NK-92 (cell line): ENCODE measurements around the gene DTX1.

ENCODE experiments used
- DNase-seq: peaks from one replicate; lab custom pipeline; 2025; ENCODE audit not compliant: unreplicated experiment; lab: John Stamatoyannopoulos, UW

DTX1 gene

DNA sequence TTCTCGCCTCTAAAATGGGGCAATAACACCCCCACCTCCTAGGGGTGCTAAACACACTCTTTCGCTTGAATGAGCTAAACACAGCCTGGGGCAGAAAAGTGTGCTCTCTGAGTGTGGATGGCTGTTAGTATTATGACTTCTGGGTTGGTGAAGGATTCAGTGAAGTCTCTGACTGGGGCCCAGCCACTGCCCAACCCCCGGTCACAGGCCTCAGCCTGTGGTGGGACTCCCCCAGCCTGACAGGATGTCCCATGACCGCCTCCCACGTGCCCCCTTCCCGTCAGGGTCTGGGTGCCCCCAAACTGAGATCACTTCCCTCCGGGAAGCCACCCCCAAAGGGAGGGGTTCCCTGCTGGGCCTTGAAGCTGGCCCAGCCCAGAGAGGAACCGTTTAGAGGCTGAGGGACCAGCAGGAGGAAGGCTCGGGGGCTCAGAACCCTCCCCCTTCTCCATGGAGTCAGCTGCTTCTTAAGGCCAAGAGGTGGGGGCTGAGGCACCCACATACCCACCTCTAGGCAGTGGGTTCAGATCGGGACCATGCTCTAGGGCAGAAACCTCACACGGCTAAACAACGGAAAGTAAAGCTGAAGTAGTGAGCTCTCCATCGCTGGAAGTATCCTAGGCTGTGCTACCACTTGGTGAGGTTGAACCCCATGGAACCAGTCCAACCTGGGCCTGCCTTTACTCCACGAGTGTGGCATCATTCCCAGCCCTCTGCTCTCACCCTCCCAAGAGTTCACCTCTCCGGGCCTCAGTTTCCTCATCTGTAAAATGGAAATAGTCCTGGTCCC lies 13.8 kb downstream of the DTX1 start:
- DNase-seq: no peak

DNA sequence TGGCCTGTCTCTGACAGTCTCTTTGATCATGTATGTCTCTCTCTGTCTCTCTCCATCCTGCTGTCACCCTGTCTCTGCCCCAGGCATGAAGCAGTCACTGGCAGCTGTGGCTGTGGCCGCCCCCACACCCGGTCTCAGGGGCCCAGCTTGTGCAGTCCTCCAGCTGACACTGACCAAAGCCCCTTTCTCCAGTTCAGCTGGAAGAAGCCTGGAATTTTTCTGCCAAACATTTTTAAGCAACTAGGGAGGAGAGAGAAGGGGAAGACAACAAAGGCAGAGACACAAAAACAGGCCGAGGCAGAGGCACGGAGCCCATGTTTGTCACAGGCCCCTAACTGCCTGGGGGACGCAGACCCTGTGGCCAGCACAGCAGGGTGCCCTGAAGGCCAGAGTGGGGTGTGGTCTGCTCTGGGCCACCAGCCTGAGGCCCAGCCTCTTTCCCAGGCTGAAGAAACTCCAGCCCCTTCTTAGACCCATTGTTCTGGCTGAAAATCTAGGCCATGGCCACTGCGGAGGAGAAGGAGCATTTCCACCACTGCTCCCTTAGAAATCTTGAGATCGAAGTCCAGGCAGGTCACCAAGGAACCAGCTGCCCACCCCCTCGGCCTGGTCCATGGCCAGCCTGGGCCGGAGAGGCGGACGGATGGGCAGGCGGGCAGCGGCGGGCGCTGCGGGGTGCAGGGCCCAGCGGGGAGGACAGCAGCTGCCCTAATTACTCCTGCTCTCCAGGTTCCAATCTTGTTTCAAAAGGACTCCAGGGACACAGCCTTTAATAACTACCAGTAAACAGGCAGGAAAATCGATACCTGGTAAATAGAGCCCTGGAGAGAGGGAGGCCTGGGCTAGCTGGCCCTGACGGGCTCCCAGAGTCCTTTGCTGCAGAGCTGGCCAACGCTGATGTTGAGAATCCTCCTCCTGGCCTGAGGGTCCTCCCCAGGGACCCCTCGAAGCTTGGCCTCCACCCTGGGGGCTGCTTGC lies 14.9 kb downstream of the DTX1 start:
- no peak for DNase-seq

- no peak for DNase-seq
Observed at GRCh38 chr12:113072136-113072535, 15.6 kb downstream of the DTX1 start.

- DNase-seq: no peak
Observed at GRCh38 chr12:113073586-113073985, 17.1 kb downstream of the DTX1 start.

DNA sequence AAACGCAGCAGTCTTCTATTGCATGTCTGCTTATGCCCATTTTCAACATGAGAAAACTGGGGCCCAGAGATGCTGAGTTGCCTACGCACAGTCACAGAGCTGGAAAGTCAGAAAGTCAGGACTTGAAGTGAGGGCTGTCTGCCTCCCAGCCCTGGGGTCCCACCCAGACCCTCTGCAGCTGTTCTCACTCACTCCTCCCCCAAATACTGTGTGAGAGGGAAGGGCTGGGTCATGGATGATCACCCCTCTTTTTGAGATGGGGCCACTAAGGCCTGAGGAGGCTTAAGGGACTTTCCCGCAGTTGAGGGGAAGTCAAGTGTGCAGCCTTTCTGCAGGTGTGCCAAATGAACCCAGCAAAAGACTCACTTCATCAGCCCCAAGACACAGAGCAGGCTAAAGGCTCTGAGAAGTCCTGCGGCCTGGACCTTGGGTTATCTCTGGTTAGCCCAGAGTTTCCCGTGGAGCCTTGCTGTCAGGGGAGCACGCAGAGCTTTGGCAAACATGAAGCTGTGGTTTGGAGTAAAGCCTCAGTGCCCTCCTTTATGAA lies 18.7 kb downstream of the DTX1 start:
- no peak for DNase-seq

DNA sequence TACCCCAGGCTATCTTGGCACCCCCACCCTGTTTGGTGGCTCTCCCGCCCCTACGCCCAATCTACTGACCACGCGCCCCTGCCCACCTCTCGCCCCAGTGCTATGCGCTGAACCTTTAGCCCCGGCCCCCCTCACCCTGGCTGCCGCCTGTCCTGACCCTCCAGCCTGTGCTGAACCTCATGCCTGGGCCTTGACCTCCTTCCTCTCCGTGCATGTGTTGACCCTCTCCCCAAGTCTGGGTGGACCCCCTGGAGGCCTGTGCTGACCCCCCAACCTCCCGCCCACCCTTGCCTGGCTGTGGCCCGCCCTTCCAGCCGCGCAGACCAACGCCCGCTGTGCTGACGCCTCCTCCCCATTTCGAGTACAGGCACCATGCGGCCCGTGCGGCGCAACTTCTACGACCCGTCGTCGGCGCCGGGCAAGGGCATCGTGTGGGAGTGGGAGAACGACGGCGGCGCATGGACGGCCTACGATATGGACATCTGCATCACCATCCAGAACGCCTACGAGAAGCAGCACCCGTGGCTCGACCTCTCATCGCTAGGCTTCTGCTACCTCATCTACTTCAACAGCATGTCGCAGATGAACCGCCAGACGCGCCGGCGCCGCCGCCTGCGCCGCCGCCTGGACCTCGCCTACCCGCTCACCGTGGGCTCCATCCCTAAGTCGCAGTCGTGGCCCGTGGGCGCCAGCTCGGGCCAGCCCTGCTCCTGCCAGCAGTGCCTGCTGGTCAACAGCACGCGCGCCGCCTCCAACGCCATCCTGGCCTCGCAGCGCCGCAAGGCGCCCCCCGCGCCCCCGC lies 20.7 kb downstream of the DTX1 start:
- DNase-seq: no peak

DNA sequence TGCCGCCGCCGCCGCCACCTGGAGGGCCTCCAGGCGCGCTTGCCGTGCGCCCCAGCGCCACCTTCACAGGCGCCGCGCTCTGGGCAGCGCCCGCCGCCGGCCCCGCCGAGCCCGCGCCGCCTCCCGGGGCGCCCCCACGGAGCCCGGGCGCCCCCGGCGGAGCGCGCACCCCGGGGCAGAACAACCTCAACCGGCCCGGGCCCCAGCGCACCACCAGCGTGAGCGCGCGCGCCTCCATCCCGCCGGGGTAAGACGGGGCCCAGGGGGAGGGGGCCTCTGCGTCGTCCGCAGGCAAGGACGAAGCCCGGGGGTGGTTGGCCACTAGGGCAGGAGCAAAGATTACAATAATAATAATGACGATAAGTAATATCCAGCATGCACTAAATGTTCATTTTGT lies 21.3 kb downstream of the DTX1 start:
- DNase-seq: no peak

DNA sequence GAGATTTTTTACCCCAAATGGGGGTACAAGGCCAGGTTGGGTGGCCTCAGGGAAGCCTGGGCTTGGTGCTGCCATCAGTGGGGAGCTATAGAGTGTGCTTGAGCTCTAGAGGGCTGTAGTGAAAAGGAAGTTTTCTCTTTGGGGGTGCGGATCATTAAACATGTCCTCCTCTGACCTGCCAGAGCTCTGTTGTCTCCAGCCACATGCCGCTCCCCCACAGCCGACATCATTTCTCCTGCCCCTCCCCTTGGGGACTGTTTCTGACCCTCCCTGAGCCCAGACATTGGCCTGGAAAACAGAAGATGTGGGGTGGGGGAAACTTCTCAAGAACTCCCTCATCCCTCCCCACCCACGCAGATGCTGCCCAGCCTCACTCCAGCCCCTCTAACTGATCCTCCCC lies 25.3 kb downstream of the DTX1 start:
- DNase-seq: no peak

DNA sequence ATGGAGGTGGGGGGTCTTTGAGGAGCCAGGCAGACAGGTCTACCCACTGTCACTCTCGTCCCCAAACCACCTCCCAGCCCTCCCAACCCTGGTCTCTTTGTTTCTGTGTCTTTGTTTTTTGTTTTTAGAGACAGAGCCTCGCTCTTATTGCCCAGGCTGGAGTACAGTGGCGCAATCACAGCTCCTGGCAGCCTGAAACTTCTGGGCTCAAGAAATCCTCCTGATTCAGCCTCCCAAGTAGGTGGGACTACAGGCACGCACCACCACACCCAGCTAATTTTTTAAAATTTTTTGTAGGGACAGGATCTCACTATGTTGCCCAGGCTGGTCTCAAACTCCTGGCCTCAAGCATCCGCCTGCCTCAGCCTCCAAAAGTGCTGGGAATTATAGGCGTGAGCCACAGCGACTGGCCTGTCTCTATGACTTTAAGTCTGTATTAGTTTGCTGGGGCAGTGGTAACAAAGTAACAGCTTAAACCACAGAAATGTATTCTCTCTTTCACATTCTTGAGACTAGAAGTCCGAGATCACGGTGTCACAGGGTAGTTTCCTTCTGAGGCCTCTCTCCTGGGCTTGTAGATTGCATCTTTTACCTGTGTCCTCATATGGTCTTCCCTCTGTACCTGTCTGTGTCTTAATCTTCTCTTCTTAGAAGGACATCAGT lies 26.1 kb downstream of the DTX1 start:
- no peak for DNase-seq

- no peak for DNase-seq
Observed at GRCh38 chr12:113083863-113084435, 27.4 kb downstream of the DTX1 start.

DNA sequence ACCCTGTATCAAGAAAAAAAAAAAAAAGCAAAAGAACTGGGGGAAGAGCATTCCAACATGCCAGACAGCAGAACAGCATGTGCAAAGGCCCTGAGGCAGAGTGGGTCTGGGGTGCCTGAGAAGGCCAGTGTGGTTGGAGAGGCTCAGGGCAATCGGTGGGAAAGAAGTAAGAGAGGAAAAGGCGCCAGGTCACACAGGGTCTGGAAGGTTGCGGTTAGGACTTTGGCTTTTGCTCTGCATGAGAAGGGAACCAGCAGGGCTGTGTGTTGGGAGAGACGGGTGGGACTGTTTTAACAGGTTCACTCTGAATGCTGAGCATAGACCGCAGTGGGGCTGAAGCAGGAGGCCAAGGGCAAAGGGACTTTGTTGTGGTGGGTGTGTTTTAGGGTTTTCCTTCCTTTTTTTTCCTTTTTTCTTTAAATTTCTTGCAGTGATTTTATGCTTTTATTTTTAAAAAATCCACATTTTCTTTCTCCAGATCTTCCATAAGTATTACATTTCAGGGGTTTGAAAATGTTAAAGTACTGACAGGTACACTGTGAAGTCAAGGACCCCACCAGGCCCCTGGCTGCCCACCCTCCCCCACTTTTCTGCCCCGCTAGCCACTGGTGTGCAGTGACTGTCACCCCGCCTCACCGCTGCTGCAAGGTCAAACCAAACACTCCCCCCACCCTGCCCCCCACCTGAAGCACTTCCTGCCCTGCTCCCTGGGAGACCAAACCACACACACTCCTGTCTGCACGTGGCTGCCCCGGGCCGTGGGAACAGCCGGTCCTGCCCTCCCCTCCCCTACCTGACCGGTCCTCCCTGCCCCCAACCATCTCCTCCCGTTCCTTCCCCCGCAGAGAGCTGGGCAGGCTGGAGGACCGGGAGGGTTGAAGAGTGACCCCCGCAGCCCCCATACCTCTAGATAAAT lies 30.0 kb downstream of the DTX1 start:
- DNase-seq: no peak

DNA sequence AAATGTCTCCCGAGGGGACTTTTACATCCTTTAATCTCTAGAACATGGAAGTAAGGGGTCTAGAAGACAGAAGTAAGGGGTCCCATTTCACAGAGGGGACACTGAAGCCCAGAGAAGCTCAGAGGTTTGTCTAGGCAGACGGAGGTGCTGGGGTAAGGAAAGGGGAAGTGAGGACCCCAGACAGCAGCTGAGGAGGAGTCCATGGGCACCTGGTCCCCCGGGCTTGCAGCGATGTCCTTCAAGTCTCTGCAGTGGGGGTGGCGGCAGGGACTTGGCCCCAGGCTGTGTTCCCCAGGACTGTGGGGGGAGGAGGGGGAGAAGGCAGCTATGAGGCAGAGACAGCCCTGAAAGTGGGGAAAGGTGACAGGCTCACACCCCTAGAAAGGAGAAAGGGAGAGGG lies 30.7 kb downstream of the DTX1 start:
- DNase-seq: no peak

DNA sequence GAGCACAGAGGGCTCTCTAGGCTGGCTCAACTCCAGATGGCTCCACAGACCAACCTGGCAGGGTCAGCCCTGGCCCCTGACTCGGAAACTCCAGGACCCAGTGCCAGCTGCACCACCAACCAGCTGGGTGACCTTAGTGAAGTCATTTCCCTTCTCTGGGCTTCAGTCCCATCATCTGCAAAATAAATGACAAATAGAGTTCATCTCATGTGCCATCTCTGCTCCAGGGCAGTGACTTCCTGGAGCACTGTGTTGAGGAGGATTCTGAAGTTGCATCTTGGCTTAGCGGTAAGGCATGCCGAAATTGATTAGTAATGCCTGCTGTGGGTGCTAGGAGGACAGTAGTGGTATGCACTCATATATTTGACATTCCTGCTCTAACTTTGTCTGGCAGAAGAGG lies 31.5 kb downstream of the DTX1 start:
- DNase-seq: no peak

GRCh38 chr12:113088971-113089756 lies 32.6 kb downstream of the DTX1 start:
- no peak for DNase-seq

DNA sequence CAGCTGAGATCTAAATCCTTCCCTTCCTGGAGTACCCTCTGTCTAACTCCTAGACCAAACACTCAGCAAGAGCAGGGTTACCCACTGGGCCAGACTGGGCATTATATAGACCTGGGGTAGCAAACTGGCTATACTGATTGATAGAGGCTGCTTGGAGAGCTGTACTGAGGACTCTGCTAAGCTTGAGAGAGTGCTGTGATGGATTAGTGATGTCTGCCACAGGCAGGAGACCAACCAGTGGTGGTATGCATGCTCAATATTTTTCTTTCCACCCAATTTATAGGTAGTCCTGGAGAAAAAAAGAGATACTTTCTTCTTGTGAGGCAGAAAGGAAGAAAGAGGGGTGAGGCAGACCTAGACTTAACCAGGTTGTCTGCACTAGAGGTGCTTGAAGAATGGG lies 33.3 kb downstream of the DTX1 start:
- DNase-seq: no peak

- no peak for DNase-seq
Observed at GRCh38 chr12:113090740-113091139, 34.2 kb downstream of the DTX1 start.

- no peak for DNase-seq
Observed at GRCh38 chr12:113091506-113091905, 35.0 kb downstream of the DTX1 start.
